ENCODE measurements around the gene PARP6.
A peak's percentile ranks its signal among the peaks of the same experiment; 100 is the strongest.

The PARP6 gene

GRCh38 chr15:72272213-72272996 lies at the start of gene PARP6:
PARP6 (minus strand) TSS chr15:72272554; CDS start chr15:72267477, 5,077 bp downstream.
- DNase-seq (ENCODE audit: low read depth in 2 of 2) = peak; percentile 96

- DNase-seq (ENCODE audit: low read depth in 2 of 2) = peak; percentile 33 to 45
Measured at GRCh38 chr15:72319985-72320671, 47.8 kb upstream of the PARP6 start, which contains the start of gene CELF6. CELF6 (minus strand) TSS chr15:72320157; CDS start chr15:72319874, 283 bp downstream.

- DNase-seq (ENCODE audit: low read depth in 2 of 2) = no peak
Measured at GRCh38 chr15:72319360-72319984, 47.1 kb upstream of the PARP6 start.

GRCh38 chr15:72318408-72318942 lies 46.1 kb upstream of the PARP6 start:
- DNase-seq (ENCODE audit: low read depth in 2 of 2) = no peak

GRCh38 chr15:72315706-72316370 lies 43.5 kb upstream of the PARP6 start:
- no peak for DNase-seq (ENCODE audit: low read depth in 2 of 2)

GRCh38 chr15:72313881-72314280 lies 41.5 kb upstream of the PARP6 start:
- no peak for DNase-seq (ENCODE audit: low read depth in 2 of 2)

GRCh38 chr15:72313448-72313840 lies 41.1 kb upstream of the PARP6 start:
- no peak for DNase-seq (ENCODE audit: low read depth in 2 of 2)

- peak in 1 of 2 experiments; percentile 16 for DNase-seq (ENCODE audit: low read depth in 2 of 2)
Measured at GRCh38 chr15:72312605-72313447, 40.5 kb upstream of the PARP6 start.

GRCh38 chr15:72307026-72307425 lies 34.7 kb upstream of the PARP6 start:
- no peak for DNase-seq (ENCODE audit: low read depth in 2 of 2)

- peak; percentile 4 to 9 for DNase-seq (ENCODE audit: low read depth in 2 of 2)
Measured at GRCh38 chr15:72306211-72306785, 33.9 kb upstream of the PARP6 start.

- DNase-seq (ENCODE audit: low read depth in 2 of 2) = no peak
Measured at GRCh38 chr15:72304596-72304995, 32.2 kb upstream of the PARP6 start.

GRCh38 chr15:72302955-72303354 lies 30.6 kb upstream of the PARP6 start:
- DNase-seq (ENCODE audit: low read depth in 2 of 2) = no peak

GRCh38 chr15:72289597-72290325 lies 17.4 kb upstream of the PARP6 start:
- DNase-seq (ENCODE audit: low read depth in 2 of 2) = no peak

GRCh38 chr15:72288796-72289596 lies 16.6 kb upstream of the PARP6 start:
- DNase-seq (ENCODE audit: low read depth in 2 of 2) = no peak

GRCh38 chr15:72285927-72286516 lies 13.7 kb upstream of the PARP6 start:
- peak in 1 of 2 experiments; percentile 0 for DNase-seq (ENCODE audit: low read depth in 2 of 2)

- no peak for DNase-seq (ENCODE audit: low read depth in 2 of 2)
Measured at GRCh38 chr15:72285402-72285801, 13.0 kb upstream of the PARP6 start.

GRCh38 chr15:72284781-72285180 lies 12.4 kb upstream of the PARP6 start:
- DNase-seq (ENCODE audit: low read depth in 2 of 2) = no peak

- no peak for DNase-seq (ENCODE audit: low read depth in 2 of 2)
Measured at GRCh38 chr15:72281713-72282112, 9.4 kb upstream of the PARP6 start.

Measured in fibroblast of skin of left quadriceps (primary cell).